Liver (tissue), 9 donors: ENCODE data around the gene DIS3L2. TPM values are rescaled to one million over a fixed set of nuclear protein-coding genes. Genes with fewer than 3 reads are reported as not detected.

Experiments used
- DNase-seq: peaks from one replicate; pipeline ENCODE4 v3.0.0-alpha.2; 2017; ENCODE audit warnings: low spot score
- H3K27ac ChIP-seq, 2 donors: one replicate each; pipeline ENCODE4 v1.7.0; 2013; ENCODE audit warnings: inconsistent platforms in 2 of 2, low read length in 2 of 2, control low read depth in 1 of 2, low read depth in 1 of 2, mild to moderate bottlenecking in 1 of 2
- H3K27me3 ChIP-seq, 4 donors: one replicate each; pipeline versions ENCODE4 v1.6.1 to v1.7.0; 2013; ENCODE audit warnings: low read length in 3 of 4, inconsistent platforms in 1 of 4, mild to moderate bottlenecking in 1 of 4, moderate library complexity in 1 of 4; ENCODE audit not compliant: control insufficient read depth in 4 of 4, insufficient read depth in 4 of 4
- H3K36me3 ChIP-seq, 4 donors: one replicate each; pipeline versions ENCODE4 v1.6.1 to v1.7.0; 2013; ENCODE audit warnings: low read length in 3 of 4, mild to moderate bottlenecking in 3 of 4, low read depth in 1 of 4, moderate library complexity in 1 of 4; ENCODE audit not compliant: control insufficient read depth in 4 of 4, insufficient read depth in 3 of 4
- H3K4me1 ChIP-seq, 4 donors: one replicate each; pipeline versions ENCODE4 v1.6.1 to v1.7.0; 2013; ENCODE audit warnings: low read length in 3 of 4, mild to moderate bottlenecking in 3 of 4, moderate library complexity in 1 of 4; ENCODE audit not compliant: control insufficient read depth in 4 of 4, insufficient read depth in 4 of 4
- H3K4me3 ChIP-seq, 3 donors: one replicate each; pipeline versions ENCODE4 v1.6.1 to v1.7.0; 2013; ENCODE audit warnings: low read length in 3 of 3, control low read depth in 1 of 3, low read depth in 1 of 3, mild to moderate bottlenecking in 1 of 3
- H3K9ac ChIP-seq, 2 donors: one replicate each; pipeline ENCODE4 v1.7.0; 2013; ENCODE audit warnings: low read length in 2 of 2, mild to moderate bottlenecking in 2 of 2, moderate library complexity in 2 of 2, control low read depth in 1 of 2, low read depth in 1 of 2
- H3K9me3 ChIP-seq, 4 donors: one replicate each; pipeline versions ENCODE4 v1.6.1 to v1.7.0; 2013; ENCODE audit warnings: low read length in 3 of 4; ENCODE audit not compliant: control insufficient read depth in 4 of 4
- FOXA1 ChIP-seq: IDR thresholded peaks from 2 replicates; pipeline ENCODE4 v1.6.1; 2016; ENCODE audit warnings: antibody characterized with exemption
- FOXA2 ChIP-seq: IDR thresholded peaks from 2 replicates; pipeline ENCODE4 v1.6.1; 2016; ENCODE audit warnings: antibody characterized with exemption
- GABPA ChIP-seq, 2 donors: IDR thresholded peaks in 1 of 2; conservative IDR thresholded peaks in 1 of 2; 2 replicates each; pipeline ENCODE4 v1.6.1; 2016; ENCODE audit warnings: antibody characterized with exemption in 2 of 2, mild to moderate bottlenecking in 1 of 2, moderate library complexity in 1 of 2
- HNF4A ChIP-seq, 2 donors: conservative IDR thresholded peaks; 2 replicates each; pipeline ENCODE4 v1.6.1; 2016; ENCODE audit warnings: antibody characterized with exemption in 2 of 2, mild to moderate bottlenecking in 2 of 2
- HNF4G ChIP-seq: IDR thresholded peaks from 2 replicates; pipeline ENCODE4 v1.6.1; 2016; ENCODE audit warnings: antibody characterized with exemption
- JUND ChIP-seq, 2 donors: IDR thresholded peaks; 2 replicates each; pipeline ENCODE4 v1.6.1; 2016; ENCODE audit warnings: antibody characterized with exemption in 2 of 2
- NR2F2 ChIP-seq: IDR thresholded peaks from 2 replicates; pipeline ENCODE4 v1.6.1; 2016; ENCODE audit warnings: antibody characterized with exemption
- RAD21 ChIP-seq, 2 donors: IDR thresholded peaks; 2 replicates each; pipeline ENCODE4 v1.6.1; 2016; ENCODE audit warnings: antibody characterized with exemption in 2 of 2, mild to moderate bottlenecking in 2 of 2
- RXRA ChIP-seq, 2 donors: IDR thresholded peaks; 2 replicates each; pipeline ENCODE4 v1.6.1; 2017 to 2018; ENCODE audit warnings: antibody characterized with exemption in 2 of 2, mild to moderate bottlenecking in 1 of 2
- SP1 ChIP-seq: IDR thresholded peaks from 2 replicates; pipeline ENCODE4 v1.6.1; 2018; ENCODE audit warnings: antibody characterized with exemption, mild to moderate bottlenecking
- YY1 ChIP-seq: IDR thresholded peaks from 2 replicates; pipeline ENCODE4 v1.6.1; 2016; ENCODE audit warnings: antibody characterized with exemption, mild to moderate bottlenecking
- WGBS: extraction: QIAGEN DNeasy Blood & Tissue Kit; methylation state at CpG from one replicate; pipeline ENCODE4 v1.1.7; 2013; 5-methylcytosine and 5-hydroxymethylcytosine counted together
- polyA plus RNA-seq, 2 donors: library from polyadenylated mRNA; stranded (reverse) in 1 of 2; unstranded in 1 of 2; fragments of 200-250 nt in 1 of 2; fragments of >200 nt in 1 of 2; fragmentation: Nextera tagmentation in 1 of 2; extraction: Ambion mirVana in 1 of 2; gene quantifications; one replicate each; pipeline versions ENCODE4 v1.2.1 to v1.2.3, GENCODE V29; 2013 to 2015
- total RNA-seq, 2 donors: library from RNA; depleted of rRNA; stranded (reverse); fragments of >200 nt; gene quantifications; one replicate each; pipeline ENCODE4 v1.2.3, GENCODE V29; 2014
- TF ChIP-seq, protein P1 (sequence below): IDR thresholded peaks from 2 replicates; pipeline ENCODE4 v1.6.1; 2016; ENCODE audit warnings: antibody characterized with exemption
- TF ChIP-seq, protein P2 (sequence below): IDR thresholded peaks from 2 replicates; pipeline ENCODE4 v1.6.1; 2016; ENCODE audit warnings: antibody characterized with exemption
- TF ChIP-seq, protein P3 (sequence below): fragments of 150-350 bp; IDR thresholded peaks from 2 replicates; pipeline ENCODE4 v1.5.1; 2017; ENCODE audit warnings: improper control_type of control experiment, low read depth, low read length; ENCODE audit not compliant: missing input control
- TF ChIP-seq, protein P4 (sequence below): IDR thresholded peaks from 2 replicates; pipeline ENCODE4 v1.6.1; 2016; ENCODE audit warnings: antibody characterized with exemption, mild to moderate bottlenecking
- TF ChIP-seq, protein P5 (sequence below): IDR thresholded peaks from 2 replicates; pipeline ENCODE4 v1.6.1; 2016; ENCODE audit warnings: antibody characterized with exemption
- donor health status: healthy.
- donor health status: healthy.
- donor health status: healthy.
- donor health status: healthy.
- donor health status: healthy.

The DIS3L2 gene
- total and polyA plus RNA-seq, 4 donors, result 5.7 to 21.5 (median 8.8) TPM

DNA sequence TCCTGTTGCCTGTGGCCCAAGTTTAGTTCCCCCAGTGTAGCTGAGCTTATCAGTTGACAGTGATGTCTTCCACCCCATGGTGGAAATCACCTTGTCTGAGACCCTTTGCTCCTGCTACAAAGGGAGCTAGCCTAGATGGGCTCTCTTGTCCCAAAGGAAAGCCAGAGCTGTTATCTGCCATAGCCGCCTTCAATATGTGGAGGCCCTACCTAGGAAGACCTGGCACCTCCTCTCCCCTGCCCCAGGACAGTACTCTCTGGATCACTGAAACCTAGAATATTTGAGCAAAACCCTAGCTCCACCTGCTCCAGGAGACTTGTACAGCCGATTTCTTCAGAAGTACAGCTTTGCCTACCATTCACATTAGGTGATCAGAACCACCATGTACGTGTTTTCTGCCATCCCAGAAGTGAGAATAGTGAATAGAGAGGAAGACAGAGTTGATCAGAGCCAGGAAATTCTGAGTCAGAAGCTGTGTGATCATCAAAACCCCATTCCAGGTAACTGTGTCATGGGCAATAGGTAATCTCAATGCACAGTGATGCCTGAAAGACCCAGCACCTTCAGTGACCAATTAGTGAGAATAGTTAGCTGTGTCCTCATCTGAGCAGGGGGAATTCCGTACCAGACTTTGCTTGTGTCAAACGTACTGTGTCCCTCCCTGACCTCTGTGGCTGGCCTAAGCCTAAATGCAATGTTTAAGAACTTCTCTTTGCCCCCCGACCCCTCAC is 278.6 kb downstream of the DIS3L2 start:
- Histone ChIP-seq H3K4me1 (peaks cover 0 to 1% (median 0%) of the 10 kb centered on the region in 4 donors), H3K27ac (no peak overlapping the region), H3K9ac (no peak overlapping the region), H3K36me3 (peaks cover 4 to 13% (median 9%) of the 10 kb centered on the region in 4 donors), H3K27me3 (no peaks in the 10 kb centered on the region), H3K9me3 (no peaks in the 10 kb centered on the region), H3K4me3 (no peak overlapping the region)
- TF ChIP-seq FOXA2, result no peak
- TF ChIP-seq RAD21 (IDR thresholded peaks at IDR 0.05), result no peak
- TF ChIP-seq GABPA (IDR thresholded peaks at IDR 0.05 in 1 of 2, conservative IDR thresholded peaks at IDR 0.05 in 1 of 2), result no peak
- no peak for TF ChIP-seq HNF4G
- no peak for TF ChIP-seq HNF4A (conservative IDR thresholded peaks at IDR 0.05)
- TF ChIP-seq, protein P1, sequence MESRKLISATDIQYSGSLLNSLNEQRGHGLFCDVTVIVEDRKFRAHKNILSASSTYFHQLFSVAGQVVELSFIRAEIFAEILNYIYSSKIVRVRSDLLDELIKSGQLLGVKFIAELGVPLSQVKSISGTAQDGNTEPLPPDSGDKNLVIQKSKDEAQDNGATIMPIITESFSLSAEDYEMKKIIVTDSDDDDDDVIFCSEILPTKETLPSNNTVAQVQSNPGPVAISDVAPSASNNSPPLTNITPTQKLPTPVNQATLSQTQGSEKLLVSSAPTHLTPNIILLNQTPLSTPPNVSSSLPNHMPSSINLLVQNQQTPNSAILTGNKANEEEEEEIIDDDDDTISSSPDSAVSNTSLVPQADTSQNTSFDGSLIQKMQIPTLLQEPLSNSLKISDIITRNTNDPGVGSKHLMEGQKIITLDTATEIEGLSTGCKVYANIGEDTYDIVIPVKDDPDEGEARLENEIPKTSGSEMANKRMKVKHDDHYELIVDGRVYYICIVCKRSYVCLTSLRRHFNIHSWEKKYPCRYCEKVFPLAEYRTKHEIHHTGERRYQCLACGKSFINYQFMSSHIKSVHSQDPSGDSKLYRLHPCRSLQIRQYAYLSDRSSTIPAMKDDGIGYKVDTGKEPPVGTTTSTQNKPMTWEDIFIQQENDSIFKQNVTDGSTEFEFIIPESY, result no peak
- TF ChIP-seq, protein P2, sequence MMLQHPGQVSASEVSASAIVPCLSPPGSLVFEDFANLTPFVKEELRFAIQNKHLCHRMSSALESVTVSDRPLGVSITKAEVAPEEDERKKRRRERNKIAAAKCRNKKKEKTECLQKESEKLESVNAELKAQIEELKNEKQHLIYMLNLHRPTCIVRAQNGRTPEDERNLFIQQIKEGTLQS, result no peak
- TF ChIP-seq SP1, result no peak
- TF ChIP-seq JUND (IDR thresholded peaks at IDR 0.05), result no peak
- TF ChIP-seq RXRA (IDR thresholded peaks at IDR 0.05), result no peak
- TF ChIP-seq YY1, result no peak
- no peak for TF ChIP-seq FOXA1
- TF ChIP-seq, protein P3, sequence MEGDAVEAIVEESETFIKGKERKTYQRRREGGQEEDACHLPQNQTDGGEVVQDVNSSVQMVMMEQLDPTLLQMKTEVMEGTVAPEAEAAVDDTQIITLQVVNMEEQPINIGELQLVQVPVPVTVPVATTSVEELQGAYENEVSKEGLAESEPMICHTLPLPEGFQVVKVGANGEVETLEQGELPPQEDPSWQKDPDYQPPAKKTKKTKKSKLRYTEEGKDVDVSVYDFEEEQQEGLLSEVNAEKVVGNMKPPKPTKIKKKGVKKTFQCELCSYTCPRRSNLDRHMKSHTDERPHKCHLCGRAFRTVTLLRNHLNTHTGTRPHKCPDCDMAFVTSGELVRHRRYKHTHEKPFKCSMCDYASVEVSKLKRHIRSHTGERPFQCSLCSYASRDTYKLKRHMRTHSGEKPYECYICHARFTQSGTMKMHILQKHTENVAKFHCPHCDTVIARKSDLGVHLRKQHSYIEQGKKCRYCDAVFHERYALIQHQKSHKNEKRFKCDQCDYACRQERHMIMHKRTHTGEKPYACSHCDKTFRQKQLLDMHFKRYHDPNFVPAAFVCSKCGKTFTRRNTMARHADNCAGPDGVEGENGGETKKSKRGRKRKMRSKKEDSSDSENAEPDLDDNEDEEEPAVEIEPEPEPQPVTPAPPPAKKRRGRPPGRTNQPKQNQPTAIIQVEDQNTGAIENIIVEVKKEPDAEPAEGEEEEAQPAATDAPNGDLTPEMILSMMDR, result no peak
- no peak for TF ChIP-seq NR2F2
- TF ChIP-seq, protein P4, sequence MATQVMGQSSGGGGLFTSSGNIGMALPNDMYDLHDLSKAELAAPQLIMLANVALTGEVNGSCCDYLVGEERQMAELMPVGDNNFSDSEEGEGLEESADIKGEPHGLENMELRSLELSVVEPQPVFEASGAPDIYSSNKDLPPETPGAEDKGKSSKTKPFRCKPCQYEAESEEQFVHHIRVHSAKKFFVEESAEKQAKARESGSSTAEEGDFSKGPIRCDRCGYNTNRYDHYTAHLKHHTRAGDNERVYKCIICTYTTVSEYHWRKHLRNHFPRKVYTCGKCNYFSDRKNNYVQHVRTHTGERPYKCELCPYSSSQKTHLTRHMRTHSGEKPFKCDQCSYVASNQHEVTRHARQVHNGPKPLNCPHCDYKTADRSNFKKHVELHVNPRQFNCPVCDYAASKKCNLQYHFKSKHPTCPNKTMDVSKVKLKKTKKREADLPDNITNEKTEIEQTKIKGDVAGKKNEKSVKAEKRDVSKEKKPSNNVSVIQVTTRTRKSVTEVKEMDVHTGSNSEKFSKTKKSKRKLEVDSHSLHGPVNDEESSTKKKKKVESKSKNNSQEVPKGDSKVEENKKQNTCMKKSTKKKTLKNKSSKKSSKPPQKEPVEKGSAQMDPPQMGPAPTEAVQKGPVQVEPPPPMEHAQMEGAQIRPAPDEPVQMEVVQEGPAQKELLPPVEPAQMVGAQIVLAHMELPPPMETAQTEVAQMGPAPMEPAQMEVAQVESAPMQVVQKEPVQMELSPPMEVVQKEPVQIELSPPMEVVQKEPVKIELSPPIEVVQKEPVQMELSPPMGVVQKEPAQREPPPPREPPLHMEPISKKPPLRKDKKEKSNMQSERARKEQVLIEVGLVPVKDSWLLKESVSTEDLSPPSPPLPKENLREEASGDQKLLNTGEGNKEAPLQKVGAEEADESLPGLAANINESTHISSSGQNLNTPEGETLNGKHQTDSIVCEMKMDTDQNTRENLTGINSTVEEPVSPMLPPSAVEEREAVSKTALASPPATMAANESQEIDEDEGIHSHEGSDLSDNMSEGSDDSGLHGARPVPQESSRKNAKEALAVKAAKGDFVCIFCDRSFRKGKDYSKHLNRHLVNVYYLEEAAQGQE, result no peak
- TF ChIP-seq, protein P5, sequence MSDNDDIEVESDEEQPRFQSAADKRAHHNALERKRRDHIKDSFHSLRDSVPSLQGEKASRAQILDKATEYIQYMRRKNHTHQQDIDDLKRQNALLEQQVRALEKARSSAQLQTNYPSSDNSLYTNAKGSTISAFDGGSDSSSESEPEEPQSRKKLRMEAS, result no peak
- 97% methylated on average over 6 of the region's 6 CpGs for WGBS
- DNase-seq, result no peak
